Left lobe of liver (tissue), 2 donors: Measurements from ENCODE around the gene TOX4. TPM values are rescaled to one million over a fixed set of nuclear protein-coding genes. Genes with fewer than 3 reads are reported as not detected.
"Not testable (repeated sequence)": the region's sequence is repeated elsewhere in the genome, so short reads cannot be mapped to it uniquely, and the experiment has no call there.

Source experiments
- ATAC-seq: fragments of 200-7000 bp; cut with Tn5 transposase; one replicate; pipeline ENCODE4 v1.9.1; 2020; ENCODE audit warnings: mild to moderate bottlenecking, moderate library complexity
- DNase-seq: peaks from one replicate; pipeline ENCODE4 v3.0.0-alpha.2; 2020; ENCODE audit warnings: low spot score
- total RNA-seq: library from RNA; stranded (reverse); gene quantifications from one replicate; pipeline ENCODE4 v1.2.1, GENCODE V29; 2021
- donor health status: DM: no; HTN: no; CAD: no; lungs with moderate emphysema.
- donor health status: DM: no; HTN: yes; CAD: no.

The TOX4 gene
- total RNA-seq, 1 donor from 2014 or later = 28.0 TPM

GRCh38 chr14:21528381-21529348 lies 51.7 kb downstream of the TOX4 start:
- ATAC-seq (no peak), DNase-seq (no peak)

- DNase-seq = no peak
- no peak for ATAC-seq
These were observed 52.5 kb downstream of the TOX4 start for GRCh38 chr14:21529515-21529914.

GRCh38 chr14:21533294-21533693 lies 56.3 kb downstream of the TOX4 start:
- ATAC-seq (no peak), DNase-seq (no peak)

- no peak for ATAC-seq
These were observed 57.6 kb downstream of the TOX4 start for GRCh38 chr14:21534576-21534975.

GRCh38 chr14:21535545-21536417 lies 58.8 kb downstream of the TOX4 start:
- DNase-seq = no peak
- no peak for ATAC-seq

More at GRCh38 chr14:21534576-21534975, 57.6 kb downstream of the TOX4 start:
- no peak for DNase-seq

GRCh38 chr14:21536418-21537089 lies 59.6 kb downstream of the TOX4 start:
- DNase-seq = no peak
- no peak for ATAC-seq

- ATAC-seq = no peak
- no peak for DNase-seq
These were observed 60.1 kb downstream of the TOX4 start for GRCh38 chr14:21537090-21537424.

- DNase-seq (no peak), ATAC-seq (no peak)
These were observed 62.4 kb downstream of the TOX4 start for GRCh38 chr14:21539189-21539940.

GRCh38 chr14:21541413-21542074 lies 64.5 kb downstream of the TOX4 start:
- ATAC-seq (no peak), DNase-seq (no peak)

- no peak for DNase-seq
- ATAC-seq = no peak
These were observed 66.5 kb downstream of the TOX4 start for GRCh38 chr14:21543521-21543960.

GRCh38 chr14:21543963-21544362 lies 67.0 kb downstream of the TOX4 start:
- ATAC-seq (no peak), DNase-seq (no peak)

GRCh38 chr14:21544588-21544987 lies 67.6 kb downstream of the TOX4 start:
- not testable (repeated sequence) for DNase-seq, ATAC-seq

Other genes with a start within 250 kb of the TOX4 start
- gene HNRNPC, start 207.8 kb upstream of the TOX4 start, total RNA-seq = 162 TPM
- gene RPGRIP1, start 197.1 kb upstream of the TOX4 start, total RNA-seq = 0.23 TPM
- 14.9 TPM for gene SUPT16H, start 93.2 kb upstream of the TOX4 start, total RNA-seq
- gene CHD8, start 21.1 kb upstream of the TOX4 start, total RNA-seq = 23.4 TPM
- gene RAB2B, start 236 bp upstream of the TOX4 start, total RNA-seq = 7.1 TPM
- 13.4 TPM for gene METTL3, start 34.1 kb downstream of the TOX4 start, total RNA-seq
- 0.68 TPM for gene SALL2, start 49.2 kb downstream of the TOX4 start, total RNA-seq
- gene OR10G3, start 102.9 kb downstream of the TOX4 start, total RNA-seq = not detected
- not detected for gene OR10G2, start 157.7 kb downstream of the TOX4 start, total RNA-seq
- not detected for gene OR4E2, start 176.6 kb downstream of the TOX4 start, total RNA-seq
- gene OR4E1, start 196.6 kb downstream of the TOX4 start, total RNA-seq = not detected